Endothelial cell of umbilical vein (primary cell): ENCODE data around the gene ANKRD63. TPM values are rescaled to one million over a fixed set of nuclear protein-coding genes. Genes with fewer than 3 reads are reported as not detected.

ENCODE experiments used
- BruUV-seq: library from RNA; stranded (reverse); fragments of 400-500 nt; replicated peaks from 2 replicates; lab custom pipeline; 2021; lab: Mats Ljungman, UMichigan
- CTCF ChIA-PET: fragments of 300-600, 350-600 bp; sonication (Branson Sonifier 250); formaldehyde crosslinking; loops from one replicate; lab custom pipeline; 2021; ENCODE audit warnings: antibody characterized with exemption, inconsistent platforms; lab: Charles Lee
- POLR2A ChIA-PET: fragments of 300-600, 350-600 bp; sonication (Branson Sonifier 250); formaldehyde crosslinking; loops from one replicate; lab custom pipeline; 2021; ENCODE audit warnings: antibody characterized with exemption, inconsistent platforms; lab: Charles Lee
- DNase-seq: peaks from one replicate; pipeline ENCODE4 v3.0.0-alpha.2; 2011; ENCODE audit warnings: low read depth, low spot score
- FAIRE-seq: peaks from 2 replicates; lab custom pipeline; 2011; peaks lifted over from hg19 to GRCh38; lab: Jason Lieb, UNC
- H2AFZ ChIP-seq: 2 replicates; pipeline ENCODE4 v1.6.0; 2012; ENCODE audit warnings: low read depth, low read length, control low read depth, inconsistent platforms
- H3K27ac ChIP-seq: 2 replicates; pipeline ENCODE4 v1.5.1; 2011; ENCODE audit warnings: low read depth, mild to moderate bottlenecking, control low read depth, low read length, moderate library complexity; ENCODE audit not compliant: insufficient read depth
- H3K27me3 ChIP-seq, 2 experiments: 2 replicates each; pipeline versions ENCODE4 v1.6.0 to v1.6.1; 2011; ENCODE audit warnings: low read length in 2 of 2, mixed read lengths in 1 of 2; ENCODE audit not compliant: control insufficient read depth in 2 of 2, insufficient read depth in 2 of 2
- H3K36me3 ChIP-seq, 2 experiments: 2 replicates in 1 of 2; 3 replicates in 1 of 2; pipeline ENCODE4 v1.5.1; 2011; ENCODE audit warnings: low read length in 2 of 2, mild to moderate bottlenecking in 1 of 2, moderate library complexity in 1 of 2; ENCODE audit not compliant: control insufficient read depth in 2 of 2, insufficient read depth in 2 of 2; ENCODE audit errors: extremely low read depth in 1 of 2
- H3K4me1 ChIP-seq: 3 replicates; pipeline ENCODE4 v1.5.1; 2011; ENCODE audit warnings: mild to moderate bottlenecking, low read length; ENCODE audit not compliant: control insufficient read depth, insufficient read depth; ENCODE audit errors: extremely low read depth
- H3K4me2 ChIP-seq: 2 replicates; pipeline ENCODE4 v1.6.1; 2011; ENCODE audit warnings: low read length, control low read depth, mixed read lengths; ENCODE audit not compliant: insufficient read depth
- H3K4me3 ChIP-seq, 3 experiments: fragments of 200-600 bp in 1 of 3; sonication (generic), shearing (Covaris generic) in 1 of 3; replicated peaks in 1 of 3; 2 replicates each; pipeline ENCODE4 v1.5.1; 2011 to 2016; ENCODE audit warnings: control low read depth in 3 of 3, low read length in 3 of 3, mild to moderate bottlenecking in 2 of 3, inconsistent platforms in 1 of 3, low read depth in 1 of 3, moderate library complexity in 1 of 3; ENCODE audit not compliant: insufficient read depth in 1 of 3
- H3K79me2 ChIP-seq: 2 replicates; pipeline ENCODE4 v1.6.0; 2012; ENCODE audit warnings: low read length, inconsistent platforms; ENCODE audit not compliant: control insufficient read depth, insufficient read depth
- H3K9ac ChIP-seq: replicated peaks from 2 replicates; pipeline ENCODE3; 2011; ENCODE audit warnings: low read length, control low read depth; ENCODE audit not compliant: insufficient read depth; ENCODE audit errors: extremely low read depth
- H3K9me1 ChIP-seq: replicated peaks from 3 replicates; pipeline ENCODE4 v1.6.0; 2011; ENCODE audit warnings: mild to moderate bottlenecking, low read length; ENCODE audit not compliant: control insufficient read depth, insufficient read depth; ENCODE audit errors: extremely low read depth
- H3K9me3 ChIP-seq: replicated peaks from 2 replicates; pipeline ENCODE4 v1.5.1; 2012; ENCODE audit warnings: low read length, inconsistent platforms; ENCODE audit not compliant: control insufficient read depth, insufficient read depth
- H4K20me1 ChIP-seq: replicated peaks from 2 replicates; pipeline ENCODE3; 2011; ENCODE audit warnings: mild to moderate bottlenecking, low read length; ENCODE audit not compliant: control insufficient read depth, insufficient read depth; ENCODE audit errors: extremely low read depth
- CTCF ChIP-seq, 2 donors: IDR thresholded peaks; 1 replicate in 1 of 2; 2 replicates in 1 of 2; pipeline ENCODE4 v1.5.1; 2011; ENCODE audit warnings: low read length in 2 of 2, mild to moderate bottlenecking in 2 of 2, moderate library complexity in 2 of 2, control low read depth in 1 of 2, inconsistent platforms in 1 of 2, low read depth in 1 of 2; ENCODE audit not compliant: insufficient read depth in 1 of 2; ENCODE audit errors: extremely low read depth in 1 of 2
- EZH2 ChIP-seq: IDR thresholded peaks from 2 replicates; pipeline ENCODE4 v1.6.1; 2012; ENCODE audit warnings: borderline replicate concordance, low read depth, mild to moderate bottlenecking, moderate library complexity, low read length, inconsistent platforms; ENCODE audit not compliant: severe bottlenecking
- FOS ChIP-seq: IDR thresholded peaks from 2 replicates; pipeline ENCODE4 v1.6.1; 2011; ENCODE audit warnings: mild to moderate bottlenecking, low read length, moderate library complexity, borderline replicate concordance; ENCODE audit not compliant: insufficient read depth
- GATA2 ChIP-seq: IDR thresholded peaks from 2 replicates; pipeline ENCODE4 v1.7.0; 2011; ENCODE audit warnings: low read depth, mild to moderate bottlenecking, moderate library complexity, mixed read lengths, low read length; ENCODE audit not compliant: insufficient read length, insufficient read depth
- JUN ChIP-seq: IDR thresholded peaks from 2 replicates; pipeline ENCODE4 v1.6.1; 2011; ENCODE audit warnings: borderline replicate concordance, low read depth; ENCODE audit not compliant: insufficient read length, insufficient read depth
- MYC ChIP-seq: IDR thresholded peaks from one replicate; pipeline ENCODE4 v1.6.1; 2011; ENCODE audit warnings: mild to moderate bottlenecking, low read depth, low read length
- POLR2A ChIP-seq: IDR thresholded peaks from 2 replicates; pipeline ENCODE4 v1.6.1; 2012; ENCODE audit warnings: low read depth, mild to moderate bottlenecking, control low read depth, low read length
- POLR2AphosphoS5 ChIP-seq: IDR thresholded peaks from 2 replicates; pipeline ENCODE4 v1.6.1; 2012; ENCODE audit warnings: low read depth, mild to moderate bottlenecking, control low read depth, low read length, moderate library complexity; ENCODE audit not compliant: insufficient read depth
- dilution Hi-C: fragments of 300-500 bp; cut with MboI; formaldehyde crosslinking; loops from one replicate; pipeline ENCODE4 v1.15.0; 2019; ENCODE audit warnings: low sequenced_read_pairs; ENCODE audit not compliant: extremely low pct_ligation_motif_present
- intact Hi-C: fragments of 100-400 bp; cut with micrococcal nuclease; formaldehyde crosslinking; loops from one replicate; pipeline ENCODE4 v1.10.0; 2022
- polyA plus RNA-seq, 4 experiments: library from polyadenylated mRNA; depleted of rRNA in 3 of 4; stranded (reverse) in 3 of 4; unstranded in 1 of 4; fragments of >200 nt; gene quantifications; 2 replicates each; pipeline versions ENCODE4 v1.2.1 to v1.2.3, GENCODE V29; 2011 to 2012; ENCODE audit warnings: missing spikeins in 1 of 4
- total RNA-seq: library from RNA; stranded (reverse); gene quantifications from 2 replicates; pipeline ENCODE4 v1.2.3, GENCODE V29; 2021
- TF ChIP-seq, protein P1 (sequence below): IDR thresholded peaks from 2 replicates; pipeline ENCODE4 v1.6.1; 2011; ENCODE audit not compliant: insufficient read depth, insufficient read length

The ANKRD63 gene
- total and polyA plus RNA-seq, 2 donors (not counting 3 experiments of a cell fraction or from before 2014, with no cell fraction given) = not detected

DNA sequence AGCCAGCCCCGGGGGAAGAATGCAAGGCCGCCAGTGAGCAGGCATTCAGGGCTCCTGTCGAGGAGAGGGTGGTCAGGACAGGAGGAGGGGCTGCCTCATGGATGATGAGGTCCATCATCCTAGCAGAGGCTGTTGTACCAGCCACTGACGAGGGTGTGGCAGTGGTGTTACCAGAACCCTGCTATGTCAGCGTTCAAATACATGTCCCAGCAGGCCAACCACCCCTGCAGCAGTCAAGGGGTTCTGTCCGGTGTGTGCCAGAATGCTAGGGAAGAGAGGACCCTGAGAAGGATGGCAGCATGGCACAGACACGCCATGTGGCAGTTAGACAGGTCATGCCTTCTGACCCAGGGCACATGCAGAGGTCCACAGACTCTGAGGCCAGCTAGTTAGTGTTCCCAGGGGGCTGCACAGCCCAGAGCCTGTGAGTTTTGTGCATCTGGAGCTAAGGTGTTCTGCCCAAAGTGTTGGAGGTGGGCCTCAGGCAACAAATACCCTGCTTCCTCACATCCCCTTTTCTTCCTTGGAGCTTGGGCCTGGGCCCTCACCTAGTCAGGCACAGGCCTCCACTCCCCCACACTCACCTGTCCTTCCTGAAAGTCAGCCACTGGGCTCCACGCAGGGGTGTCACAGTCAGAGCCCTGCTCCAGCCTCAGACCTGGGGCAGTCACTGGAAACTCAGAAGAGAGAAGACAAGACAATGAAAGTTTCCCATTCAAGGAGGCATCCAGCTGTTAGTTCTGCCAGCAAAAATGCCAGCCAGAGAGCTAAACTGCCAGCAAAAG lies 36.2 kb downstream of the ANKRD63 start:
- H3K9ac ChIP-seq = no peak overlapping the region
- no peak for FAIRE-seq
- CTCF ChIA-PET = interaction anchor here (0.8 to 2.2 kb wide), 3 partner anchors 10 to 28 kb away, joined by 3 to 15 read pairs (median 4); no protein-coding TSS in a partner anchor

More for the DNA sequence above, 36.2 kb downstream of the ANKRD63 start:
- no TSS peak for BruUV-seq
- Histone ChIP-seq H3K9me3 (no peaks in the 10 kb centered on the region), H3K4me1 (no peaks in the 10 kb centered on the region), H4K20me1 (no peaks in the 10 kb centered on the region), H2AFZ (no peak overlapping the region), H3K27me3 (peaks cover 5% of the 10 kb centered on the region in 2 experiments), H3K4me2 (no peak overlapping the region), H3K4me3 (no peak overlapping the region), H3K79me2 (no peaks in the 10 kb centered on the region), H3K9me1 (no peaks in the 10 kb centered on the region), H3K36me3 (no peaks in the 10 kb centered on the region), H3K27ac (no peak overlapping the region)
- TF ChIP-seq FOS (no peak), JUN (no peak), MYC (no peak), CTCF (IDR thresholded peaks at IDR 0.05; ENCODE audit: extremely low read depth in 1 of 2, insufficient read depth in 1 of 2, low read depth in 1 of 2, low read length in 2 of 2) (no peak), EZH2 (no peak), POLR2A (no peak), POLR2AphosphoS5 (no peak), GATA2 (no peak)
- TF ChIP-seq, protein P1, sequence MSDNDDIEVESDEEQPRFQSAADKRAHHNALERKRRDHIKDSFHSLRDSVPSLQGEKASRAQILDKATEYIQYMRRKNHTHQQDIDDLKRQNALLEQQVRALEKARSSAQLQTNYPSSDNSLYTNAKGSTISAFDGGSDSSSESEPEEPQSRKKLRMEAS = no peak
- intact Hi-C loops (no loop called here), dilution Hi-C loops (no loop called here)
- POLR2A ChIA-PET = no interaction called here
- DNase-seq = no peak
